K562 (cell line): ENCODE measurements around the gene FIS1. TPM values are rescaled to one million over a fixed set of nuclear protein-coding genes. Genes with fewer than 3 reads are reported as not detected.
A peak's percentile ranks its signal among the peaks of the same experiment; 100 is the strongest.

Source experiments
- ATAC-seq: fragments of 200-7000 bp; cut with Tn5 transposase; 3 replicates; pipeline ENCODE4 v1.9.1; 2020; ENCODE audit warnings: moderate library complexity
- BruUV-seq: library from RNA; stranded (reverse); fragments of 400-500 nt; replicated peaks from 2 replicates; lab custom pipeline; 2021; lab: Mats Ljungman, UMichigan
- CTCF ChIA-PET: fragments of 300-600 bp; formaldehyde crosslinking; extraction: SDS; loops from one replicate; lab custom pipeline; 2021; ENCODE audit warnings: low intra/inter-chr PET ratio; lab: Yijun Ruan, JAX
- POLR2A ChIA-PET: fragments of 300-600, 350-650 bp; sonication (Branson Sonifier 250); formaldehyde crosslinking; extraction: SDS; loops from one replicate; lab custom pipeline; 2021; ENCODE audit warnings: antibody characterized with exemption, inconsistent platforms; lab: Yijun Ruan, JAX
- DNase-seq, 4 experiments: peaks; one replicate each; pipeline versions ENCODE4 v3.0.0 to v3.0.0-alpha.2; 2011 to 2018; ENCODE audit warnings: low spot score in 3 of 4, mixed read lengths in 3 of 4; ENCODE audit errors: extremely low read depth in 1 of 4
- FAIRE-seq: peaks from 2 replicates; lab custom pipeline; 2011; peaks lifted over from hg19 to GRCh38; lab: Jason Lieb, UNC
- H2AFZ ChIP-seq: 2 replicates; pipeline ENCODE4 v1.6.0; 2011; ENCODE audit warnings: low read depth, low read length, control low read depth, inconsistent platforms
- H3K27ac ChIP-seq: fragments of 200-600 bp; 3 replicates; pipeline ENCODE4 v1.8.0; 2011; ENCODE audit warnings: low read depth, mild to moderate bottlenecking, control low read depth, inconsistent platforms, low read length, moderate library complexity, mixed read lengths; ENCODE audit errors: extremely low read depth
- H3K27me3 ChIP-seq, 2 experiments: fragments of 300-600 bp in 1 of 2; 2 replicates in 1 of 2; 3 replicates in 1 of 2; pipeline versions ENCODE4 v1.6.0 to v1.8.0; 2011; ENCODE audit warnings: inconsistent platforms in 2 of 2, low read length in 2 of 2, mild to moderate bottlenecking in 1 of 2, mixed read lengths in 1 of 2, moderate library complexity in 1 of 2; ENCODE audit not compliant: control insufficient read depth in 2 of 2, insufficient read depth in 2 of 2
- H3K36me3 ChIP-seq: fragments of 300-600 bp; 3 replicates; pipeline ENCODE4 v1.8.0; 2011; ENCODE audit warnings: mild to moderate bottlenecking, low read length, inconsistent platforms; ENCODE audit not compliant: control insufficient read depth, insufficient read depth
- H3K4me1 ChIP-seq, 2 experiments: fragments of 200-600 bp in 1 of 2; replicated peaks in 1 of 2; 2 replicates in 1 of 2; 3 replicates in 1 of 2; pipeline versions ENCODE4 v1.5.1 to v1.8.0; 2011; ENCODE audit warnings: inconsistent platforms in 2 of 2, low read length in 2 of 2, mild to moderate bottlenecking in 1 of 2, mixed read lengths in 1 of 2, moderate library complexity in 1 of 2; ENCODE audit not compliant: control insufficient read depth in 2 of 2, insufficient read depth in 2 of 2
- H3K4me2 ChIP-seq: 2 replicates; pipeline ENCODE4 v1.6.1; 2011; ENCODE audit warnings: low read length, control low read depth, inconsistent platforms, mixed read lengths; ENCODE audit not compliant: insufficient read depth
- H3K4me3 ChIP-seq: fragments of 200-600 bp; sonication (generic), shearing (Covaris generic); 2 replicates; pipeline ENCODE4 v1.5.1; 2016; ENCODE audit warnings: control low read depth, inconsistent platforms
- H3K79me2 ChIP-seq: fragments of 200-600 bp; 3 replicates; pipeline ENCODE4 v1.8.0; 2011; ENCODE audit warnings: low read length, inconsistent platforms; ENCODE audit not compliant: control insufficient read depth, insufficient read depth
- H3K9ac ChIP-seq, 2 experiments: 2 replicates each; pipeline versions ENCODE4 v1.6.0 to v1.6.1; 2011; ENCODE audit warnings: low read depth in 2 of 2, low read length in 2 of 2, control low read depth in 1 of 2, inconsistent platforms in 1 of 2, mild to moderate bottlenecking in 1 of 2, mixed read lengths in 1 of 2; ENCODE audit not compliant: insufficient read depth in 1 of 2
- H3K9me1 ChIP-seq: one replicate; pipeline ENCODE4 v1.6.0; 2011; ENCODE audit warnings: inconsistent platforms, mild to moderate bottlenecking, low read length, moderate library complexity; ENCODE audit not compliant: control insufficient read depth, insufficient read depth
- H3K9me3 ChIP-seq: replicated peaks from 2 replicates; pipeline ENCODE4 v1.5.1; 2011; ENCODE audit warnings: low read depth, low read length, inconsistent platforms; ENCODE audit not compliant: control insufficient read depth, insufficient read depth
- H4K20me1 ChIP-seq: replicated peaks from 2 replicates; pipeline ENCODE4 v1.6.1; 2011; ENCODE audit warnings: low read length, inconsistent platforms, mixed read lengths; ENCODE audit not compliant: control insufficient read depth, insufficient read depth
- FOXA3 ChIP-seq, 2 experiments: fragments of 450-650 bp in 1 of 2; sonication (generic) in 1 of 2; formaldehyde crosslinking; IDR thresholded peaks in 1 of 2; conservative IDR thresholded peaks in 1 of 2; 2 replicates each; pipeline versions ENCODE4 v1.4.0 to v1.8.0; 2020 to 2022; ENCODE audit warnings: mild to moderate bottlenecking in 2 of 2, missing genetic modification reagents in 1 of 2
- PHF8 ChIP-seq: fragments of 200-600 bp; sonication (generic); IDR thresholded peaks from 2 replicates; pipeline ENCODE4 v1.6.1; 2012; ENCODE audit warnings: mixed run types, mild to moderate bottlenecking, inconsistent platforms, low read length, moderate library complexity, borderline replicate concordance
- ZBTB2 ChIP-seq: fragments of 450-650 bp; IDR thresholded peaks from 2 replicates; pipeline ENCODE4 v1.6.1; 2016; ENCODE audit warnings: antibody characterized with exemption
- WGBS: fragments of 100-300 bp; shearing (Covaris generic); methylation state at CpG from one replicate; pipeline ENCODE4 v1.1.6; 2016; ENCODE audit warnings: low coverage, mixed read lengths; ENCODE audit not compliant: insufficient coverage; ENCODE audit errors: missing lambda C conversion rate; 5-methylcytosine and 5-hydroxymethylcytosine counted together
- in situ Hi-C: fragments of 300-500 bp; cut with MboI; formaldehyde crosslinking; loops from 4 replicates; pipeline ENCODE4 v1.15.0; 2018; ENCODE audit warnings: inconsistent platforms, mixed read lengths
- intact Hi-C: fragments of 100-400 bp; cut with micrococcal nuclease; formaldehyde crosslinking; loops from 2 replicates; pipeline ENCODE4 v1.14.2; 2022
- polyA plus RNA-seq, 8 experiments: library from polyadenylated mRNA; depleted of rRNA in 4 of 8; stranded (reverse) in 5 of 8; unstranded in 3 of 8; fragments of >200 nt; fragmentation: Nextera tagmentation in 2 of 8; fragmentation: Illumina TruSeq in 1 of 8; extraction: Ambion mirVana in 2 of 8; extraction: Trizol in 1 of 8; gene quantifications; 2 replicates each; pipeline versions ENCODE4 v1.2.1 to v1.2.3, GENCODE V29; 2011 to 2014; ENCODE audit warnings: inconsistent platforms in 1 of 8, missing spikeins in 1 of 8
- total RNA-seq, 7 experiments: library from RNA; depleted of rRNA in 6 of 7; stranded (reverse); fragments of >200 nt in 6 of 7; fragmentation: Illumina TruSeq in 2 of 7; extraction: Trizol in 2 of 7; gene quantifications; 2 replicates each; pipeline versions ENCODE4 v1.2.1 to v1.2.3, GENCODE V29; 2011 to 2021; ENCODE audit warnings: low replicate concordance in 1 of 7
- TF ChIP-seq, protein P1 (sequence below): fragments of 450-650 bp; conservative IDR thresholded peaks from 2 replicates; pipeline ENCODE4 v1.6.1; 2016; ENCODE audit warnings: missing genetic modification characterization, low read depth, mild to moderate bottlenecking, control low read depth, missing compliant biosample characterization
- TF ChIP-seq, protein P2 (sequence below): fragments of 450-650 bp; IDR thresholded peaks from 2 replicates; pipeline ENCODE4 v1.6.1; 2018; ENCODE audit not compliant: partially characterized antibody

Gene FIS1
- total and polyA plus RNA-seq, 9 of the 15 experiments (the other 6 are each of a cell fraction or from before 2014, with no cell fraction given) = 86.0 to 257 (median 144) TPM

GRCh38 chr7:101245147-101245668, 327 bp upstream of the FIS1 start:
- no peaks in the 10 kb centered on the region for H3K27me3 ChIP-seq
- peak overlapping the region; percentile 93 for H3K27ac ChIP-seq
- intact Hi-C loops = no loop called here
- H3K9me3 ChIP-seq = peaks cover 8% of the 10 kb centered on the region
- H3K79me2 ChIP-seq = peaks cover 63% of the 10 kb centered on the region
- H3K4me3 ChIP-seq = peak overlapping the region; percentile 69
- CTCF ChIA-PET = interaction anchor here (0.9 kb wide), 1 partner anchor 102 kb away, joined by 6 read pairs; no protein-coding TSS in a partner anchor
- in situ Hi-C loops = no loop called here
- peak overlapping the region; percentile 91 for H2AFZ ChIP-seq
- H3K4me2 ChIP-seq = peak overlapping the region; percentile 100
- TSS peak; percentile 89 for BruUV-seq
- ATAC-seq = no peak
- H4K20me1 ChIP-seq = peaks cover 7% of the 10 kb centered on the region; the same call in 1 of the 2 replicates
- peaks cover 17 to 48% of the 10 kb centered on the region in 2 experiments; a peak in 4 of 5 replicates for H3K4me1 ChIP-seq
- peaks cover 51% of the 10 kb centered on the region for H3K36me3 ChIP-seq
- H3K9ac ChIP-seq = peak overlapping the region; percentile 94 to 98
- WGBS = 33% methylated on average over 32 of the region's 32 CpGs
- no peak for FAIRE-seq
- no peak for DNase-seq
- POLR2A ChIA-PET = interaction anchor here (1.4 kb wide), 1 partner anchor 9 kb away, joined by 9 read pairs; no protein-coding TSS in a partner anchor
- H3K9me1 ChIP-seq = no peaks in the 10 kb centered on the region
- TF ChIP-seq FOXA3 (CRISPR knock-in tag; conservative IDR thresholded peaks at IDR 0.05 in 1 of 2, IDR thresholded peaks at IDR 0.05 in 1 of 2) = no peak
- peak; percentile 41; the same call in 1 of the 2 replicates for TF ChIP-seq PHF8
- TF ChIP-seq, protein P1, sequence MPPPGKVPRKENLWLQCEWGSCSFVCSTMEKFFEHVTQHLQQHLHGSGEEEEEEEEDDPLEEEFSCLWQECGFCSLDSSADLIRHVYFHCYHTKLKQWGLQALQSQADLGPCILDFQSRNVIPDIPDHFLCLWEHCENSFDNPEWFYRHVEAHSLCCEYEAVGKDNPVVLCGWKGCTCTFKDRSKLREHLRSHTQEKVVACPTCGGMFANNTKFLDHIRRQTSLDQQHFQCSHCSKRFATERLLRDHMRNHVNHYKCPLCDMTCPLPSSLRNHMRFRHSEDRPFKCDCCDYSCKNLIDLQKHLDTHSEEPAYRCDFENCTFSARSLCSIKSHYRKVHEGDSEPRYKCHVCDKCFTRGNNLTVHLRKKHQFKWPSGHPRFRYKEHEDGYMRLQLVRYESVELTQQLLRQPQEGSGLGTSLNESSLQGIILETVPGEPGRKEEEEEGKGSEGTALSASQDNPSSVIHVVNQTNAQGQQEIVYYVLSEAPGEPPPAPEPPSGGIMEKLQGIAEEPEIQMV = no peak
- TF ChIP-seq ZBTB2 = peak; percentile 81
- TF ChIP-seq, protein P2, sequence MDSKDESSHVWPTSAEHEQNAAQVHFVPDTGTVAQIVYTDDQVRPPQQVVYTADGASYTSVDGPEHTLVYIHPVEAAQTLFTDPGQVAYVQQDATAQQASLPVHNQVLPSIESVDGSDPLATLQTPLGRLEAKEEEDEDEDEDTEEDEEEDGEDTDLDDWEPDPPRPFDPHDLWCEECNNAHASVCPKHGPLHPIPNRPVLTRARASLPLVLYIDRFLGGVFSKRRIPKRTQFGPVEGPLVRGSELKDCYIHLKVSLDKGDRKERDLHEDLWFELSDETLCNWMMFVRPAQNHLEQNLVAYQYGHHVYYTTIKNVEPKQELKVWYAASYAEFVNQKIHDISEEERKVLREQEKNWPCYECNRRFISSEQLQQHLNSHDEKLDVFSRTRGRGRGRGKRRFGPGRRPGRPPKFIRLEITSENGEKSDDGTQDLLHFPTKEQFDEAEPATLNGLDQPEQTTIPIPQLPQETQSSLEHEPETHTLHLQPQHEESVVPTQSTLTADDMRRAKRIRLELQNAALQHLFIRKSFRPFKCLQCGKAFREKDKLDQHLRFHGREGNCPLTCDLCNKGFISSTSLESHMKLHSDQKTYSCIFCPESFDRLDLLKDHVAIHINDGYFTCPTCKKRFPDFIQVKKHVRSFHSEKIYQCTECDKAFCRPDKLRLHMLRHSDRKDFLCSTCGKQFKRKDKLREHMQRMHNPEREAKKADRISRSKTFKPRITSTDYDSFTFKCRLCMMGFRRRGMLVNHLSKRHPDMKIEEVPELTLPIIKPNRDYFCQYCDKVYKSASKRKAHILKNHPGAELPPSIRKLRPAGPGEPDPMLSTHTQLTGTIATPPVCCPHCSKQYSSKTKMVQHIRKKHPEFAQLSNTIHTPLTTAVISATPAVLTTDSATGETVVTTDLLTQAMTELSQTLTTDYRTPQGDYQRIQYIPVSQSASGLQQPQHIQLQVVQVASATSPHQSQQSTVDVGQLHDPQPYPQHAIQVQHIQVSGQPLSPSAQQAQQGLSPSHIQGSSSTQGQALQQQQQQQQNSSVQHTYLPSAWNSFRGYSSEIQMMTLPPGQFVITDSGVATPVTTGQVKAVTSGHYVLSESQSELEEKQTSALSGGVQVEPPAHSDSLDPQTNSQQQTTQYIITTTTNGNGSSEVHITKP = peak; percentile 96
